Uterus (tissue), 4 donors: Measurements from ENCODE around the gene HDAC1. TPM values are rescaled to one million over a fixed set of nuclear protein-coding genes. Genes with fewer than 3 reads are reported as not detected.

Experiments used
- DNase-seq, 2 donors: peaks; one replicate each; pipeline ENCODE4 v3.0.0-alpha.2; 2019 to 2020
- H3K27ac ChIP-seq, 2 donors: fragments of 200-600 bp; sonication (generic); 1 replicate in 1 of 2; 2 replicates in 1 of 2; pipeline ENCODE4 v1.5.1; 2016 to 2018
- H3K27me3 ChIP-seq, 2 donors: fragments of 200-600 bp; sonication (generic); one replicate each; pipeline ENCODE4 v1.5.1; 2018 to 2019; ENCODE audit warnings: control low read depth in 1 of 2
- H3K36me3 ChIP-seq, 2 donors: fragments of 200-600 bp; sonication (generic); one replicate each; pipeline ENCODE4 v1.5.1; 2019; ENCODE audit warnings: control low read depth in 1 of 2
- H3K4me1 ChIP-seq, 2 donors: fragments of 200-600 bp; sonication (generic); one replicate each; pipeline ENCODE4 v1.5.1; 2018 to 2019; ENCODE audit warnings: control low read depth in 1 of 2
- H3K4me3 ChIP-seq, 2 donors: fragments of 200-600 bp; sonication (generic); 1 replicate in 1 of 2; 2 replicates in 1 of 2; pipeline ENCODE4 v1.5.1; 2018 to 2019; ENCODE audit warnings: mild to moderate bottlenecking in 1 of 2
- H3K9me3 ChIP-seq, 2 donors: fragments of 200-600 bp; sonication (generic); one replicate each; pipeline ENCODE4 v1.5.1; 2019; ENCODE audit warnings: control low read depth in 1 of 2
- CTCF ChIP-seq, 4 experiments: fragments of 200-600 bp in 2 of 4; fragments of 450-650 bp in 2 of 4; sonication (generic) in 2 of 4; IDR thresholded peaks; one replicate each; pipeline ENCODE4 v1.5.1; 2016 to 2019; ENCODE audit warnings: antibody characterized with exemption in 4 of 4, mild to moderate bottlenecking in 2 of 4, moderate library complexity in 1 of 4
- POLR2A ChIP-seq, 2 donors: fragments of 450-650 bp; IDR thresholded peaks; one replicate each; pipeline ENCODE4 v1.6.1; 2016; ENCODE audit warnings: antibody characterized with exemption in 2 of 2, mild to moderate bottlenecking in 1 of 2, moderate library complexity in 1 of 2
- intact Hi-C: fragments of 100-400 bp; cut with DNase I; formaldehyde crosslinking; loops from one replicate; pipeline ENCODE4 v1.15.1; 2023; ENCODE audit warnings: low total_unique reads
- total RNA-seq, 4 donors: library from RNA; depleted of rRNA in 3 of 4; stranded (reverse); fragments of >200 nt in 3 of 4; gene quantifications; one replicate each; pipeline versions ENCODE4 v1.1.0 to v1.2.4, GENCODE V29; 2014 to 2023
- donor health status: DM: yes; HTN: yes; CAD: no.

Gene HDAC1
- total RNA-seq, 4 donors from 2014 or later: 27.4 to 161 (median 91.2) TPM

- intact Hi-C loops: no loop called here
- no peak for DNase-seq
- no peak overlapping the region for H3K27ac ChIP-seq
- H3K4me1 ChIP-seq: no peaks in the 10 kb centered on the region
- no peaks in the 10 kb centered on the region for H3K27me3 ChIP-seq
- H3K9me3 ChIP-seq: no peaks in the 10 kb centered on the region
- no peak overlapping the region for H3K4me3 ChIP-seq
- H3K36me3 ChIP-seq: no peaks in the 10 kb centered on the region
- TF ChIP-seq CTCF (IDR thresholded peaks at IDR 0.05): no peak
- no peak for TF ChIP-seq POLR2A (IDR thresholded peaks at IDR 0.05)
Measured at GRCh38 chr1:32372149-32372756, 80.4 kb downstream of the HDAC1 start.

- H3K4me1 ChIP-seq: no peaks in the 10 kb centered on the region
- TF ChIP-seq CTCF (IDR thresholded peaks at IDR 0.05) (no peak), POLR2A (IDR thresholded peaks at IDR 0.05) (no peak)
- no peaks in the 10 kb centered on the region for H3K36me3 ChIP-seq
Measured at GRCh38 chr1:32373996-32374592, 82.2 kb downstream of the HDAC1 start.

GRCh38 chr1:32376199-32376598 is 84.3 kb downstream of the HDAC1 start:
- intact Hi-C loops: no loop called here
- H3K4me1 ChIP-seq: no peaks in the 10 kb centered on the region
- H3K27me3 ChIP-seq: no peaks in the 10 kb centered on the region
- H3K9me3 ChIP-seq: no peaks in the 10 kb centered on the region
- H3K36me3 ChIP-seq: no peaks in the 10 kb centered on the region
- no peak overlapping the region for H3K27ac ChIP-seq
- no peak overlapping the region for H3K4me3 ChIP-seq
- DNase-seq: no peak
- TF ChIP-seq CTCF (IDR thresholded peaks at IDR 0.05) (no peak), POLR2A (IDR thresholded peaks at IDR 0.05) (no peak)

More at GRCh38 chr1:32373996-32374592, 82.2 kb downstream of the HDAC1 start:
- intact Hi-C loops: no loop called here
- Histone ChIP-seq H3K27me3 (no peaks in the 10 kb centered on the region), H3K4me3 (no peak overlapping the region), H3K9me3 (no peaks in the 10 kb centered on the region), H3K27ac (no peak overlapping the region)
- no peak for DNase-seq

- Histone ChIP-seq H3K27ac (no peak overlapping the region), H3K27me3 (no peaks in the 10 kb centered on the region), H3K9me3 (no peaks in the 10 kb centered on the region), H3K4me1 (no peaks in the 10 kb centered on the region), H3K36me3 (no peaks in the 10 kb centered on the region), H3K4me3 (no peak overlapping the region)
- TF ChIP-seq POLR2A (IDR thresholded peaks at IDR 0.05) (no peak), CTCF (IDR thresholded peaks at IDR 0.05) (no peak)
- no peak for DNase-seq
- intact Hi-C loops: no loop called here
Measured at GRCh38 chr1:32377541-32378220, 85.8 kb downstream of the HDAC1 start.

GRCh38 chr1:32380057-32380456 is 88.2 kb downstream of the HDAC1 start:
- TF ChIP-seq CTCF (IDR thresholded peaks at IDR 0.05): no peak
- no peak for TF ChIP-seq POLR2A (IDR thresholded peaks at IDR 0.05)
- Histone ChIP-seq H3K4me3 (no peak overlapping the region), H3K27me3 (no peaks in the 10 kb centered on the region), H3K36me3 (no peaks in the 10 kb centered on the region), H3K4me1 (no peaks in the 10 kb centered on the region), H3K9me3 (no peaks in the 10 kb centered on the region), H3K27ac (no peak overlapping the region)
- no peak for DNase-seq
- intact Hi-C loops: no loop called here
